HepG2 (cell line): ENCODE results near the gene PPP1R9B. TPM values are rescaled to one million over a fixed set of nuclear protein-coding genes. Genes with fewer than 3 reads are reported as not detected.

Experiments
- BHLHE40 ChIP-seq: IDR thresholded peaks from 2 replicates; pipeline ENCODE4 v1.6.1; 2011; ENCODE audit warnings: low read length, improper control_type of control experiment
- CCDC6 ChIP-seq: sonication (generic); formaldehyde crosslinking; IDR thresholded peaks from 2 replicates; pipeline ENCODE4 v1.8.1; 2022; ENCODE audit warnings: mild to moderate bottlenecking, missing genetic modification reagents, moderate library complexity
- CREB1 ChIP-seq, 2 experiments: fragments of 450-650 bp in 1 of 2; IDR thresholded peaks; 2 replicates each; pipeline ENCODE4 v1.6.1; 2016 to 2017; ENCODE audit warnings: control low read depth in 1 of 2, mild to moderate bottlenecking in 1 of 2, missing compliant biosample characterization in 1 of 2, missing genetic modification characterization in 1 of 2
- EP300 ChIP-seq, 3 experiments: sonication (generic) in 1 of 3; formaldehyde crosslinking in 1 of 3; IDR thresholded peaks; 2 replicates each; pipeline versions ENCODE4 v1.5.1 to v1.6.1; 2011 to 2020; ENCODE audit warnings: low read depth in 2 of 3, low read length in 2 of 3, borderline replicate concordance in 1 of 3, improper control_type of control experiment in 1 of 3, mild to moderate bottlenecking in 1 of 3, missing genetic modification reagents in 1 of 3, moderate library complexity in 1 of 3
- FOXK1 ChIP-seq: sonication (generic); formaldehyde crosslinking; IDR thresholded peaks from 2 replicates; pipeline ENCODE4 v1.4.0; 2020; ENCODE audit warnings: low read depth, missing genetic modification reagents, borderline replicate concordance
- HDAC2 ChIP-seq: sonication (generic); formaldehyde crosslinking; IDR thresholded peaks from 2 replicates; pipeline ENCODE4 v1.4.0; 2020; ENCODE audit warnings: missing genetic modification reagents
- JUN ChIP-seq: sonication (generic); formaldehyde crosslinking; IDR thresholded peaks from 2 replicates; pipeline ENCODE4 v1.4.0; 2020; ENCODE audit warnings: mild to moderate bottlenecking, missing genetic modification reagents
- MXD3 ChIP-seq: IDR thresholded peaks from 2 replicates; pipeline ENCODE4 v1.6.1; 2016; ENCODE audit warnings: mild to moderate bottlenecking, missing biosample characterization, missing genetic modification reagents
- NCOR1 ChIP-seq: fragments of 200-600 bp; sonication (generic); IDR thresholded peaks from 2 replicates; pipeline ENCODE4 v1.7.0; 2017; ENCODE audit warnings: antibody characterized with exemption, low read length, borderline replicate concordance
- PRMT3 ChIP-seq: sonication (generic); formaldehyde crosslinking; IDR thresholded peaks from 2 replicates; pipeline ENCODE4 v1.8.1; 2022; ENCODE audit warnings: low read depth, mild to moderate bottlenecking, moderate library complexity, missing genetic modification reagents, borderline replicate concordance
- RARA ChIP-seq: IDR thresholded peaks from 2 replicates; pipeline ENCODE4 v1.6.1; 2016; ENCODE audit warnings: missing genetic modification reagents, missing compliant biosample characterization
- RBFOX2 ChIP-seq: fragments of 200-400 bp; formaldehyde crosslinking; IDR thresholded peaks from 2 replicates; pipeline ENCODE4 v1.6.1; 2017; ENCODE audit warnings: low read depth, mild to moderate bottlenecking, low read length
- RXRB ChIP-seq: IDR thresholded peaks from 2 replicates; pipeline ENCODE4 v1.6.1; 2016; ENCODE audit warnings: borderline replicate concordance, missing genetic modification reagents, missing compliant biosample characterization
- SALL1 ChIP-seq: sonication (generic); formaldehyde crosslinking; IDR thresholded peaks from 2 replicates; pipeline ENCODE4 v1.8.0; 2022; ENCODE audit warnings: mild to moderate bottlenecking, missing genetic modification reagents
- SMAD1 ChIP-seq: sonication (generic); formaldehyde crosslinking; IDR thresholded peaks from 2 replicates; pipeline ENCODE4 v1.4.0; 2020; ENCODE audit warnings: missing genetic modification reagents, low read depth, mild to moderate bottlenecking, borderline replicate concordance
- TAF1 ChIP-seq: sonication (generic); formaldehyde crosslinking; IDR thresholded peaks from 2 replicates; pipeline ENCODE4 v1.4.0; 2020; ENCODE audit warnings: missing genetic modification reagents
- YY1 ChIP-seq: IDR thresholded peaks from 2 replicates; pipeline ENCODE4 v1.6.1; 2011; ENCODE audit warnings: low read length, low read depth, moderate library complexity, mild to moderate bottlenecking; ENCODE audit not compliant: insufficient read depth, insufficient replicate concordance
- ZMYM4 ChIP-seq: sonication (generic); formaldehyde crosslinking; IDR thresholded peaks from 2 replicates; pipeline ENCODE4 v1.8.1; 2023; ENCODE audit warnings: mild to moderate bottlenecking, missing genetic modification reagents
- ZNF124 ChIP-seq: sonication (generic); formaldehyde crosslinking; IDR thresholded peaks from 2 replicates; pipeline ENCODE4 v1.4.0; 2020; ENCODE audit warnings: missing genetic modification reagents
- ZNF333 ChIP-seq: sonication (generic); formaldehyde crosslinking; IDR thresholded peaks from 2 replicates; pipeline ENCODE4 v1.4.0; 2020; ENCODE audit warnings: mild to moderate bottlenecking, missing genetic modification reagents, borderline replicate concordance
- ZNF580 ChIP-seq: IDR thresholded peaks from 2 replicates; pipeline ENCODE4 v1.6.1; 2016; ENCODE audit warnings: low read depth, borderline replicate concordance
- ZNF607 ChIP-seq: sonication (generic); formaldehyde crosslinking; IDR thresholded peaks from 2 replicates; pipeline ENCODE4 v1.5.1; 2020; ENCODE audit warnings: missing genetic modification reagents, mild to moderate bottlenecking, borderline replicate concordance
- ZNF678 ChIP-seq: sonication (generic); formaldehyde crosslinking; IDR thresholded peaks from 2 replicates; pipeline ENCODE4 v1.4.0; 2020; ENCODE audit warnings: mild to moderate bottlenecking, missing genetic modification reagents
- ZSCAN5A ChIP-seq: sonication (generic); formaldehyde crosslinking; IDR thresholded peaks from 2 replicates; pipeline ENCODE4 v1.8.0; 2022; ENCODE audit warnings: mild to moderate bottlenecking, missing genetic modification reagents, borderline replicate concordance
- polyA plus RNA-seq, 8 experiments: library from polyadenylated mRNA; depleted of rRNA in 3 of 8; stranded (reverse) in 7 of 8; unstranded in 1 of 8; fragments of >200 nt; fragmentation: Illumina TruSeq in 4 of 8; extraction: Trizol in 4 of 8; gene quantifications; 2 replicates each; pipeline versions ENCODE4 v1.2.1 to v1.2.3, GENCODE V29; 2011 to 2016; ENCODE audit warnings: low read depth in 4 of 8, missing spikeins in 1 of 8, mixed read lengths in 1 of 8; ENCODE audit not compliant: insufficient read depth in 1 of 8
- total RNA-seq, 5 experiments: library from RNA; depleted of rRNA; stranded (reverse); fragments of >200 nt; fragmentation: Illumina TruSeq; extraction: Trizol; gene quantifications; 2 replicates each; pipeline ENCODE4 v1.2.3, GENCODE V29; 2016; ENCODE audit warnings: low read depth in 1 of 5
- TF ChIP-seq, protein P1 (sequence below): sonication (generic); formaldehyde crosslinking; IDR thresholded peaks from 2 replicates; pipeline ENCODE4 v1.4.0; 2020; ENCODE audit warnings: missing genetic modification reagents, borderline replicate concordance

PPP1R9B gene
- total and polyA plus RNA-seq, 2 of the 13 experiments (the other 11 are each of a cell fraction or from before 2014, with no cell fraction given) = 9.4 to 15.8 TPM

DNA sequence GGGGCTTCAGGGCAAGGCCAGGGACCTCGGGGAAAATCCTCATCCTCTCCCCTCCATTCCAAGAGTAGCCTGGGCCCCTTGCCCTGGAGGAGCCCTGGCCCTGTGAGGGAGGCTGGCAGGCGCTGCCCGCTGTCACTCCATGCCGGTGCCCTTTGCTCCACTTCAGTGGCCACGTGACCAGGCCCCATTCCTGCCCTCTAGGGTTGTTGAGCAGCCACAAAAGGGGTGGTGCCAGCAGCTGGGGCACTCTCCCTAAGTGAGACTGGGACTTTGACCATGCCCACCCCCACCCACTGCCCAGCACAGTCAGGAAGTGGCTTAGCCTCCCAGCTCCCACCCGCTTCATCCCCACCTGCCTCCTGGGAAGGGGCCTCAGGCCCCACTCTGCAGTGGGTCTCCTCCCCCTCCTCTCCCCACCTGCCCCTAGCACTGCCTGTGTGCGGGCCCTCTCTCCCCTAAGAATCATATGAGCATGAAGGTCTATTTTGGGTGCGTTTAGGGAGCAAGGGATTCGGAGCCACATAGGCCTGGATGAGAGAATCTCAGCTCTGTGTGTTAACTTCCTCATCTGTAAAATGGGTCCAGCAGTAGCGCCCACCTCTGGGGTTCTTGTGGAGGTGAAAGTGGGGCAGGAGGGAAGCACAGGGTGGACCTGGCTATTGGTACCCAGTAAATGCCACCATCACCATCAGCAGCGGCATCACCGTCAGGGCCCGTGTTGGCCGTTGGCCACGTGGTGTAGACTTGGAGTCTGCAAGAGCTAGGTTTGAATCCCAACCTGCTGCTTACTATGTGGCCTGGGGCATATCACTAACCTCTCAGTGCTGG, 48.1 kb downstream of the PPP1R9B start (continued):
- TF ChIP-seq ZNF678 (CRISPR knock-in tag) = 0 out of 2 replicates have a peak, but pooled peaks have one; percentile 20
- TF ChIP-seq CREB1 (IDR thresholded peaks at IDR 0.05) = no peak
- no peak for TF ChIP-seq CREB1 (CRISPR knock-in tag; IDR thresholded peaks at IDR 0.05)
- TF ChIP-seq RXRB (CRISPR knock-in tag) = peak; percentile 98
- no peak for TF ChIP-seq RARA (CRISPR knock-in tag)
- TF ChIP-seq ZSCAN5A (CRISPR knock-in tag) = no peak
- TF ChIP-seq RBFOX2 = peak; percentile 58; the same call in 1 of the 2 replicates
- peak; percentile 67 for TF ChIP-seq BHLHE40
- TF ChIP-seq FOXK1 (CRISPR knock-in tag) = peak; percentile 30; the same call in 1 of the 2 replicates
- peak; percentile 53 for TF ChIP-seq YY1
- 0 out of 2 replicates have a peak, but pooled peaks have one; percentile 11 for TF ChIP-seq SMAD1 (CRISPR knock-in tag)
- peak; percentile 22; the same call in 1 of the 2 replicates for TF ChIP-seq ZMYM4 (CRISPR knock-in tag)
- 0 out of 2 replicates have a peak, but pooled peaks have one; percentile 46 for TF ChIP-seq ZNF124 (CRISPR knock-in tag)
- peak; percentile 53; the same call in 1 of the 2 replicates for TF ChIP-seq HDAC2 (CRISPR knock-in tag)
- peak; percentile 65; the same call in 1 of the 2 replicates for TF ChIP-seq NCOR1
- TF ChIP-seq ZNF580 (CRISPR knock-in tag) = no peak
- peak; percentile 38; the same call in 1 of the 2 replicates for TF ChIP-seq TAF1 (CRISPR knock-in tag)
- peak; percentile 46; the same call in 1 of the 2 replicates for TF ChIP-seq MXD3
- peak; percentile 88; the same call in 1 of the 2 replicates for TF ChIP-seq ZNF333 (CRISPR knock-in tag)
- TF ChIP-seq SALL1 (CRISPR knock-in tag) = peak; percentile 65
- TF ChIP-seq PRMT3 (CRISPR knock-in tag) = no peak
- TF ChIP-seq ZNF607 = 0 out of 2 replicates have a peak, but pooled peaks have one; percentile 47
- peak in 1 of 2 experiments; percentile 55; a peak in 2 of 4 replicates for TF ChIP-seq EP300 (IDR thresholded peaks at IDR 0.05; ENCODE audit: low read depth in 2 of 2, low read length in 2 of 2)
- TF ChIP-seq EP300 (CRISPR knock-in tag; IDR thresholded peaks at IDR 0.05; ENCODE audit: borderline replicate concordance) = peak; percentile 49; the same call in 1 of the 2 replicates
- TF ChIP-seq, protein P1, sequence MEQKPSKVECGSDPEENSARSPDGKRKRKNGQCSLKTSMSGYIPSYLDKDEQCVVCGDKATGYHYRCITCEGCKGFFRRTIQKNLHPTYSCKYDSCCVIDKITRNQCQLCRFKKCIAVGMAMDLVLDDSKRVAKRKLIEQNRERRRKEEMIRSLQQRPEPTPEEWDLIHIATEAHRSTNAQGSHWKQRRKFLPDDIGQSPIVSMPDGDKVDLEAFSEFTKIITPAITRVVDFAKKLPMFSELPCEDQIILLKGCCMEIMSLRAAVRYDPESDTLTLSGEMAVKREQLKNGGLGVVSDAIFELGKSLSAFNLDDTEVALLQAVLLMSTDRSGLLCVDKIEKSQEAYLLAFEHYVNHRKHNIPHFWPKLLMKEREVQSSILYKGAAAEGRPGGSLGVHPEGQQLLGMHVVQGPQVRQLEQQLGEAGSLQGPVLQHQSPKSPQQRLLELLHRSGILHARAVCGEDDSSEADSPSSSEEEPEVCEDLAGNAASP (CRISPR knock-in tag) = peak; percentile 23; the same call in 1 of the 2 replicates
- TF ChIP-seq CCDC6 (CRISPR knock-in tag) = no peak
- TF ChIP-seq JUN (CRISPR knock-in tag) = 0 out of 2 replicates have a peak, but pooled peaks have one; percentile 13
